GM19438 (cell line): ENCODE results near the gene DNAJC13.
"Not testable (repeated sequence)": the region's sequence is repeated elsewhere in the genome, so short reads cannot be mapped to it uniquely, and the experiment has no call there.

Experiments used
- ATAC-seq: cut with Tn5 transposase; IDR thresholded peaks from one replicate; pipeline ENCODE4 v1.9.1; 2021; ENCODE audit warnings: low read depth; ENCODE audit not compliant: unreplicated experiment

The DNAJC13 gene

GRCh38 chr3:132538072-132538471 lies 120.8 kb downstream of the DNAJC13 start:
- no peak for ATAC-seq

GRCh38 chr3:132539681-132540080 lies 122.4 kb downstream of the DNAJC13 start:
- no peak for ATAC-seq

GRCh38 chr3:132542577-132542976 lies 125.3 kb downstream of the DNAJC13 start:
- ATAC-seq = no peak

- no peak for ATAC-seq
Measured at GRCh38 chr3:132543011-132543739, 125.9 kb downstream of the DNAJC13 start.

- no peak for ATAC-seq
Measured at GRCh38 chr3:132544130-132544529, 126.8 kb downstream of the DNAJC13 start.

GRCh38 chr3:132545471-132545870 lies 128.2 kb downstream of the DNAJC13 start:
- no peak for ATAC-seq

GRCh38 chr3:132549169-132549568 lies 131.9 kb downstream of the DNAJC13 start:
- no peak for ATAC-seq

GRCh38 chr3:132549890-132550578 lies 132.7 kb downstream of the DNAJC13 start:
- ATAC-seq = no peak

GRCh38 chr3:132550579-132551305 lies 133.4 kb downstream of the DNAJC13 start:
- no peak for ATAC-seq

- no peak for ATAC-seq
Measured at GRCh38 chr3:132553826-132554225, 136.5 kb downstream of the DNAJC13 start.

- no peak for ATAC-seq
Measured at GRCh38 chr3:132554437-132554836, 137.1 kb downstream of the DNAJC13 start.

- ATAC-seq = no peak
Measured at GRCh38 chr3:132555306-132556035, 138.2 kb downstream of the DNAJC13 start.

GRCh38 chr3:132556036-132556386 lies 138.7 kb downstream of the DNAJC13 start:
- not testable (repeated sequence) for ATAC-seq

- ATAC-seq = no peak
Measured at GRCh38 chr3:132556508-132557159, 139.3 kb downstream of the DNAJC13 start.

GRCh38 chr3:132561003-132561402 lies 143.7 kb downstream of the DNAJC13 start:
- ATAC-seq = no peak

GRCh38 chr3:132563420-132564069 lies 146.2 kb downstream of the DNAJC13 start:
- ATAC-seq = no peak

- ATAC-seq = no peak
Measured at GRCh38 chr3:132564070-132564465, 146.8 kb downstream of the DNAJC13 start.

GRCh38 chr3:132568422-132568821 lies 151.1 kb downstream of the DNAJC13 start:
- no peak for ATAC-seq

- ATAC-seq = no peak
Measured at GRCh38 chr3:132569153-132569552, 151.9 kb downstream of the DNAJC13 start.

GRCh38 chr3:132569580-132569979 lies 152.3 kb downstream of the DNAJC13 start:
- ATAC-seq = no peak
